Smooth muscle cell (in vitro differentiated cells): ENCODE data around the gene DNAJA3. TPM values are rescaled to one million over a fixed set of nuclear protein-coding genes. Genes with fewer than 3 reads are reported as not detected.

ENCODE experiments used
- DNase-seq: peaks from one replicate; lab custom pipeline; 2025; ENCODE audit not compliant: unreplicated experiment; lab: John Stamatoyannopoulos, UW
- H2AFZ ChIP-seq: fragments of 200-600 bp; sonication (generic); 2 replicates; pipeline ENCODE4 v1.6.0; 2016; ENCODE audit warnings: antibody characterized with exemption, low read depth, mild to moderate bottlenecking
- H3F3A ChIP-seq: fragments of 200-600 bp; sonication (generic); 2 replicates; pipeline ENCODE4 v1.6.0; 2017; ENCODE audit warnings: antibody characterized with exemption, low read depth
- H3K27ac ChIP-seq: fragments of 200-600 bp; sonication (generic); 2 replicates; pipeline ENCODE4 v1.5.1; 2016; ENCODE audit warnings: low read depth, mild to moderate bottlenecking
- H3K27me3 ChIP-seq: fragments of 200-600 bp; sonication (generic); 2 replicates; pipeline ENCODE4 v1.6.1; 2016; ENCODE audit warnings: low read depth, mild to moderate bottlenecking
- H3K36me3 ChIP-seq: fragments of 200-600 bp; sonication (generic); 2 replicates; pipeline ENCODE4 v1.5.1; 2016; ENCODE audit warnings: low read depth
- H3K4me1 ChIP-seq: fragments of 200-600 bp; sonication (generic); 2 replicates; pipeline ENCODE4 v1.5.1; 2016; ENCODE audit warnings: low read depth
- H3K4me2 ChIP-seq: fragments of 200-600 bp; sonication (generic); 2 replicates; pipeline ENCODE4 v1.6.0; 2016; ENCODE audit warnings: mild to moderate bottlenecking
- H3K4me3 ChIP-seq: fragments of 200-600 bp; sonication (generic); 2 replicates; pipeline ENCODE4 v1.5.1; 2016; ENCODE audit warnings: mild to moderate bottlenecking
- H3K79me2 ChIP-seq: fragments of 200-600 bp; sonication (generic); 2 replicates; pipeline ENCODE4 v1.6.0; 2016; ENCODE audit warnings: low read depth, mild to moderate bottlenecking
- H3K9ac ChIP-seq: fragments of 200-600 bp; sonication (generic); 2 replicates; pipeline ENCODE4 v1.6.0; 2016; ENCODE audit warnings: low read depth
- H3K9me3 ChIP-seq: fragments of 200-600 bp; sonication (generic); replicated peaks from 2 replicates; pipeline ENCODE4 v1.5.1; 2016; ENCODE audit warnings: low read depth
- H4K20me1 ChIP-seq: fragments of 200-600 bp; sonication (generic); 2 replicates; pipeline ENCODE4 v1.6.0; 2016; ENCODE audit warnings: low read depth
- WGBS: methylation state at CpG from one replicate; pipeline ENCODE4 v1.1.7; 2016; ENCODE audit warnings: low lambda C conversion rate; 5-methylcytosine and 5-hydroxymethylcytosine counted together
- polyA plus RNA-seq: library from polyadenylated mRNA; unstranded; fragments of >200 nt; fragmentation: Nextera tagmentation; extraction: Ambion mirVana; gene quantifications from 2 replicates; pipeline ENCODE4 v1.2.1, GENCODE V29; 2016
- total RNA-seq: library from RNA; depleted of rRNA; stranded (reverse); fragments of >200 nt; gene quantifications from 2 replicates; pipeline ENCODE4 v1.2.3, GENCODE V29; 2014
- TF ChIP-seq, protein P1 (sequence below): fragments of 200-600 bp; sonication (generic); IDR thresholded peaks from 2 replicates; pipeline ENCODE4 v1.5.1; 2017; ENCODE audit warnings: borderline replicate concordance, mild to moderate bottlenecking, antibody characterized with exemption; ENCODE audit not compliant: insufficient read depth, poor library complexity, severe bottlenecking

The DNAJA3 gene
- total and polyA plus RNA-seq, 2 experiments from 2014 or later = 42.6 to 42.7 TPM

DNA sequence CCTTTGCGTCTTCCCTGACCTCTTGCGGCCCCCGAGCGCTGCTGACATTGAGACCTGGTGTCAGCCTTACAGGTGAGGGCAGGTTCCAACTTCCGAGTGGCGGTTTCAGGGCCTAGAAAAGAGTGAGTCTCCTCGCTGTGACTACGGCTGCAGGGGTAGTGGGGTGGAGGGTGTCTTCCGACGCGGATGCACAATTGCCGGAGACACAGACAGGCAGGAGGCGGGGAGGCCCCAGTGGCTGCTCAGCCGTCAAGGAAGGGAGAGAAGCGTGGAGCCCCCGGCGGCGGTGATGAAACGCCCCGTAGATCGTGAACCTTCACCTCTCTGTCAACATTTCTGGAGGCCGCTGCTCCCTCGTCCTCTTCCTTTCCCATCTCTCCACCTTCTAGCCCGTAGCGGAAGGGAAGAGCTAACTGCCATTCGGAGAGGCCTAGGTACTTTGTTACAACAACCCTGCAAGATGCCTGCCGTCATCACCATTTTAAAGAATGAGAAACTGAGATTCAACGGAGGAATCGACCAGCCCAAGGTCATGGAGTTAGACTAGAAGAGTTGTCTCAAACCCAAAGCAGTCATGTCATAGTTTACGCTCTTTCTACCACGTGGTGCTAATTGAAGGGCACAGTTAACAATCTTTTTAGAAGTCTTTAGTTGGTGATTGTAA lies 485 bp downstream of the DNAJA3 start:
- DNase-seq = no peak
- peak overlapping the region; percentile 91 for H3K9ac ChIP-seq
- peaks cover 13% of the 10 kb centered on the region for H3K4me1 ChIP-seq
- peaks cover 19% of the 10 kb centered on the region for H4K20me1 ChIP-seq
- peaks cover 52% of the 10 kb centered on the region for H3K79me2 ChIP-seq
- H3K27me3 ChIP-seq = no peaks in the 10 kb centered on the region
- H3K9me3 ChIP-seq = no peaks in the 10 kb centered on the region
- H3K4me2 ChIP-seq = peak overlapping the region; percentile 90
- no peaks in the 10 kb centered on the region for H3K36me3 ChIP-seq
- H3K27ac ChIP-seq = peak overlapping the region; percentile 91
- H3F3A ChIP-seq = no peaks in the 10 kb centered on the region
- H2AFZ ChIP-seq = peak overlapping the region; percentile 86
- TF ChIP-seq, protein P1, sequence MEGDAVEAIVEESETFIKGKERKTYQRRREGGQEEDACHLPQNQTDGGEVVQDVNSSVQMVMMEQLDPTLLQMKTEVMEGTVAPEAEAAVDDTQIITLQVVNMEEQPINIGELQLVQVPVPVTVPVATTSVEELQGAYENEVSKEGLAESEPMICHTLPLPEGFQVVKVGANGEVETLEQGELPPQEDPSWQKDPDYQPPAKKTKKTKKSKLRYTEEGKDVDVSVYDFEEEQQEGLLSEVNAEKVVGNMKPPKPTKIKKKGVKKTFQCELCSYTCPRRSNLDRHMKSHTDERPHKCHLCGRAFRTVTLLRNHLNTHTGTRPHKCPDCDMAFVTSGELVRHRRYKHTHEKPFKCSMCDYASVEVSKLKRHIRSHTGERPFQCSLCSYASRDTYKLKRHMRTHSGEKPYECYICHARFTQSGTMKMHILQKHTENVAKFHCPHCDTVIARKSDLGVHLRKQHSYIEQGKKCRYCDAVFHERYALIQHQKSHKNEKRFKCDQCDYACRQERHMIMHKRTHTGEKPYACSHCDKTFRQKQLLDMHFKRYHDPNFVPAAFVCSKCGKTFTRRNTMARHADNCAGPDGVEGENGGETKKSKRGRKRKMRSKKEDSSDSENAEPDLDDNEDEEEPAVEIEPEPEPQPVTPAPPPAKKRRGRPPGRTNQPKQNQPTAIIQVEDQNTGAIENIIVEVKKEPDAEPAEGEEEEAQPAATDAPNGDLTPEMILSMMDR = no peak
- WGBS = 4% methylated on average over 31 of the region's 31 CpGs
- H3K4me3 ChIP-seq = peak overlapping the region; percentile 94

DNA sequence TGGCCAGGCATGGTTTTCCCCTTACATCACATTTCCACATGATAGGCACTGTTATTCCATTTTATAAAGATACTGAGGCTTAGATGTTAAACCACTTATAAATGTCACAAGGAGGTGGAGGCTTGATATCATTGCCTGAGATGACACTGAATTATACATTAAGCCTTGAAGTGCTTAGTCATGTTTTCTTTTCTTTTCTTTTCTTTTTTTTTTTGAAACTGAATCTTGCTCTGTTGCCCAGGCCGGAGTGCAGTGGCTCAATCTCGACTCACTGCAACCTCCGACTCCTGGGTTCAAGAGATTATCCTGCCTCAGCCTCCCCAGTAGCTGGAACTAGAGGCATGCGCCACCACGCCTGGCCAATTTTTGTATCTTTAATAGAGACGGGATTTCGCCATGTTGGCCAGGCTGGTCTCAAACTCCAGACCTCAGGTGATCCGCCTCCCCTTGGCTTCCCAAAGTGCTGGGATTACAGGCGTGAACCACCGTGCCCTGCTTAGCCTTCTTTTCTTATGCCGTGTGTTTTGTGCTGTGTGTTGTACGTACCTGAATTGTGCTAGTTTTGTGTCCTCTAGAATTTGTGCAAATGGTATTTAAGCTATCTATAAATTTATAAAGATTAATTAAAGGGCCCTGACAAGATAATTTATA lies 1.2 kb downstream of the DNAJA3 start:
- TF ChIP-seq, protein P1 = no peak
- Histone ChIP-seq H3K27ac (peak overlapping the region; percentile 91), H3K9me3 (no peaks in the 10 kb centered on the region), H3F3A (no peaks in the 10 kb centered on the region), H3K27me3 (no peaks in the 10 kb centered on the region), H4K20me1 (peaks cover 22% of the 10 kb centered on the region), H2AFZ (no peak overlapping the region), H3K9ac (peak overlapping the region; percentile 91), H3K4me2 (peak overlapping the region; percentile 90), H3K79me2 (peaks cover 56% of the 10 kb centered on the region), H3K36me3 (no peaks in the 10 kb centered on the region), H3K4me3 (peak overlapping the region; percentile 94), H3K4me1 (peaks cover 13% of the 10 kb centered on the region)
- 94% methylated on average over 12 of the region's 12 CpGs for WGBS
- DNase-seq = no peak

DNA sequence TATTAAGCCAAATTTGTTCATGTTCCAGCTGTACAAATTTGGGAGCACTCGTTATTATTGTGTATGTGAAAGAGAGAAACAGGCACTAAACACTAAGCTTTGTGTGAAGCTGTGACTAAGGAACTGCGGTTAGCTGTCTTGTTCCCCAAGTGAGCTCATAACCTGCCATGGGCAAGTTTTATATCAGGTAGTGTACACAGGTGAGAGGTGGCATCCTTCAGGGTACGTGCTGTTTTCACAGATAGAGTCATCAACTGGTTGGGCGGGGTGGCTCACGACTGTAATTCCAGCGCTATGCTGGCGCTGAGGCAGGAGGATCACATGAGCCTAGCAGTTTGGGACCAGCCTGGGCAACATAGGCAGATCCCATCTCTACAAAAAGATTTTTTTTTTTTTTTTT lies 2.8 kb downstream of the DNAJA3 start:
- H3K79me2 ChIP-seq = peaks cover 63% of the 10 kb centered on the region
- 94% methylated on average over 7 of the region's 7 CpGs for WGBS
- no peak for DNase-seq

More for the DNA sequence above, 2.8 kb downstream of the DNAJA3 start:
- no peaks in the 10 kb centered on the region for H3K27me3 ChIP-seq
- H3K4me1 ChIP-seq = peaks cover 13% of the 10 kb centered on the region
- TF ChIP-seq, protein P1 = no peak
- H3K4me2 ChIP-seq = no peak overlapping the region
- H3K9ac ChIP-seq = no peak overlapping the region
- no peak overlapping the region for H3K27ac ChIP-seq
- no peaks in the 10 kb centered on the region for H3K9me3 ChIP-seq
- no peaks in the 10 kb centered on the region for H3F3A ChIP-seq
- no peak overlapping the region for H2AFZ ChIP-seq
- no peaks in the 10 kb centered on the region for H3K36me3 ChIP-seq
- H4K20me1 ChIP-seq = peaks cover 22% of the 10 kb centered on the region
- H3K4me3 ChIP-seq = no peak overlapping the region
